Stomach (tissue), 9 donors: Measurements from ENCODE around the gene SPEN. TPM values are rescaled to one million over a fixed set of nuclear protein-coding genes. Genes with fewer than 3 reads are reported as not detected.
"Not testable (repeated sequence)": the region's sequence is repeated elsewhere in the genome, so short reads cannot be mapped to it uniquely, and the experiment has no call there.

Experiments
- DNase-seq, 2 donors: peaks; one replicate each; pipeline versions ENCODE4 v3.0.0 to v3.0.0-alpha.2; 2013 to 2019
- H3K27ac ChIP-seq, 5 donors: fragments of 200-600 bp in 4 of 5; sonication (generic) in 4 of 5; one replicate each; pipeline ENCODE4 v1.5.1; 2013 to 2019; ENCODE audit warnings: mild to moderate bottlenecking in 1 of 5, moderate library complexity in 1 of 5
- H3K27me3 ChIP-seq, 3 donors: fragments of 200-600 bp; sonication (generic); one replicate each; pipeline ENCODE4 v1.5.1; 2017 to 2019; ENCODE audit warnings: mixed run types in 1 of 3
- H3K36me3 ChIP-seq, 4 donors: fragments of 200-600 bp; sonication (generic); 1 replicate in 3 of 4; 2 replicates in 1 of 4; pipeline ENCODE4 v1.5.1; 2016 to 2019
- H3K4me1 ChIP-seq, 4 donors: fragments of 200-600 bp; sonication (generic); one replicate each; pipeline ENCODE4 v1.5.1; 2016 to 2019
- H3K4me3 ChIP-seq, 4 donors: fragments of 200-600 bp; sonication (generic) in 3 of 4; one replicate each; pipeline ENCODE4 v1.5.1; 2016 to 2019; ENCODE audit warnings: mild to moderate bottlenecking in 1 of 4
- H3K9me3 ChIP-seq, 4 donors: fragments of 200-600 bp; sonication (generic); one replicate each; pipeline ENCODE4 v1.5.1; 2016 to 2019
- CTCF ChIP-seq, 7 experiments: fragments of 450-650 bp in 4 of 7; fragments of 200-600 bp in 3 of 7; sonication (generic) in 3 of 7; IDR thresholded peaks; one replicate each; pipeline ENCODE4 v1.5.1; 2016 to 2019; ENCODE audit warnings: antibody characterized with exemption in 7 of 7, control low read depth in 2 of 7, mild to moderate bottlenecking in 1 of 7
- EP300 ChIP-seq: sonication (generic); formaldehyde crosslinking; IDR thresholded peaks from one replicate; pipeline ENCODE4 v1.6.1; 2017; ENCODE audit warnings: antibody characterized with exemption
- POLR2A ChIP-seq, 4 donors: fragments of 450-650 bp; IDR thresholded peaks; one replicate each; pipeline ENCODE4 v1.6.1; 2016; ENCODE audit warnings: antibody characterized with exemption in 4 of 4, control low read depth in 2 of 4, mild to moderate bottlenecking in 1 of 4, moderate library complexity in 1 of 4
- POLR2AphosphoS5 ChIP-seq, 3 donors: sonication (generic); formaldehyde crosslinking; IDR thresholded peaks; one replicate each; pipeline ENCODE4 v1.6.1; 2016; ENCODE audit warnings: antibody characterized with exemption in 3 of 3
- WGBS, 5 donors: extraction: QIAGEN DNeasy Blood & Tissue Kit in 3 of 5; methylation state at CpG; one replicate each; pipeline versions ENCODE4 v1.1.5 to v1.1.7; 2013 to 2018; 5-methylcytosine and 5-hydroxymethylcytosine counted together
- intact Hi-C: fragments of 100-400 bp; cut with DNase I; formaldehyde crosslinking; loops from one replicate; pipeline ENCODE4 v1.15.1; 2023; ENCODE audit warnings: low total_unique reads
- polyA plus RNA-seq, 3 donors: library from polyadenylated mRNA; stranded (reverse); fragments of 200-250 nt; gene quantifications; one replicate each; pipeline ENCODE4 v1.2.3, GENCODE V29; 2013
- total RNA-seq, 5 donors: library from RNA; depleted of rRNA; stranded (reverse); fragments of >200 nt; gene quantifications; one replicate each; pipeline versions ENCODE4 v1.1.0 to v1.2.3, GENCODE V29; 2014 to 2016
- donor health status: healthy with polysubstance abuse.
- donor health status: Bipolar disorder and iron deficiency.
- donor health status: healthy.

SPEN gene
- total and polyA plus RNA-seq, 8 donors, result 5.6 to 114 (median 28.8) TPM

DNA sequence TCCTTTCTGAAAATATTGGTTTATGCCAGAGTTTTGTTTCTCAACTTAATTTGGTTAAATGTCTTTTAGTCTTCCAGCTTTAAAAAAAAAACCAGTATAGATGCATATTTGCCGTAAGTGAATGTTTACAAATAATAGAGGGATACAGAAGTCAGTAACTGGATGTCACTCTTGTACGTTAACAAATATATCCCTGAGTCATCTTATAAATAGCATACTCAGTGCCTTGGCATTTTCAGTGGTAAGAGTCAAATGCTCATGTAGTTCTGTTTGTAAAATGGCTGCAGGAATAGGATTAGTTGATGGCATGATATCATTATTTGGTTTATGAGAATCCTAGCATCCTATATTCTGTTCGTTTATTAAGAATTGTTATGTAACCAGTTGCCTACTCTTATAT lies 55.4 kb downstream of the SPEN start:
- Histone ChIP-seq H3K4me3 (no peak overlapping the region), H3K36me3 (peaks cover 0 to 16% (median 14%) of the 10 kb centered on the region in 4 donors), H3K9me3 (no peaks in the 10 kb centered on the region), H3K27me3 (no peaks in the 10 kb centered on the region), H3K4me1 (peaks cover 4 to 78% (median 31%) of the 10 kb centered on the region in 4 donors), H3K27ac (no peak overlapping the region)
- no peak for TF ChIP-seq POLR2A (IDR thresholded peaks at IDR 0.05)
- TF ChIP-seq POLR2AphosphoS5 (IDR thresholded peaks at IDR 0.05), result peak in 1 of 3 donors; percentile 8
- intact Hi-C loops, result no loop called here
- DNase-seq, result no peak
- 63 to 73% (median 67%) methylated on average over 3 of the region's 3 CpGs for WGBS, 5 donors

DNA sequence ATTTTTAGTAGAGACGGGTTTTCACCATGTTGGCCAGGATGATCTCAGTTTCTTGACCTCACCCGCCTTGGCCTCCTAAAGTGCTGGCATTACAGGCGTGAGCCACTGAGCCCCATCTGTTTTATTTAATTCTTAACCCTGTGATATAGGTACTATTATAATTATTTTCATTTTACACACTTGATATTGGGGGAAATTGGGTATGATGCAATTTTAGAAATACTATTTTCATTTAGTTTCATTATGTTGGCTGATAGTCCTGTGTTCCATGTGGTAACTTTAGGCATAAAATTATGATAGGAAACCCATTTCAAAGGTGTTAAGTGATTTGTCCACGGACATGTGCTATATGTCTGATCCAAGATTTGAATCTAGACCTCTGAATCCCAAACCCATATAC lies 61.1 kb downstream of the SPEN start:
- DNase-seq, result no peak
- H3K4me3 ChIP-seq, result no peak overlapping the region
- intact Hi-C loops, result no loop called here
- TF ChIP-seq POLR2AphosphoS5 (IDR thresholded peaks at IDR 0.05), result no peak
- TF ChIP-seq CTCF (IDR thresholded peaks at IDR 0.05), result no peak
- TF ChIP-seq EP300, result no peak
- TF ChIP-seq POLR2A (IDR thresholded peaks at IDR 0.05), result no peak
- no peaks in the 10 kb centered on the region for H3K9me3 ChIP-seq
- H3K27me3 ChIP-seq, result no peaks in the 10 kb centered on the region
- 94 to 97% (median 96%) methylated on average over 4 of the region's 4 CpGs for WGBS, 5 donors
- H3K27ac ChIP-seq, result no peak overlapping the region
- peaks cover 0 to 29% (median 10%) of the 10 kb centered on the region in 4 donors for H3K4me1 ChIP-seq
- peaks cover 21 to 61% (median 54%) of the 10 kb centered on the region in 4 donors for H3K36me3 ChIP-seq

DNA sequence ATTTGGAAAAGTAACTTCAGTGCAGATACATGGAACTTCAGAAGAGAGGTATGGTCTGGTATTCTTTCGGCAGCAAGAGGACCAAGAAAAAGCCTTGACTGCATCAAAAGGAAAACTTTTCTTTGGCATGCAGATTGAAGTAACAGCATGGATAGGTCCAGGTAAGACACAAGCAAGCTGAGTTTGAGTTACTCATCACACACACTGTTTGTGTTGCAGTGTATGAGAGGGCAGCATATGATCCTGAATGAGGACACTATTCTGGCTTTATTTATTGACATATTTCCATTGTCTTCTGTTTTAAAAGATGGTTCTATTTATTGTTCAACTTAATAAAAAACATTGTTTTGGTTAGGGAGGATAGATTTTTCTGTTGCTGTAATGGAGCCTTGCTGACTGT lies 63.6 kb downstream of the SPEN start:
- no peaks in the 10 kb centered on the region for H3K27me3 ChIP-seq
- peaks cover 27 to 75% (median 65%) of the 10 kb centered on the region in 4 donors for H3K36me3 ChIP-seq
- 92 to 100% (median 95%) methylated on average over 1 of the region's 1 CpG for WGBS, 5 donors
- no peak overlapping the region for H3K27ac ChIP-seq
- DNase-seq, result no peak
- TF ChIP-seq POLR2A (IDR thresholded peaks at IDR 0.05) (no peak), POLR2AphosphoS5 (IDR thresholded peaks at IDR 0.05) (no peak), CTCF (IDR thresholded peaks at IDR 0.05) (no peak), EP300 (no peak)
- no peak overlapping the region for H3K4me3 ChIP-seq
- no peaks in the 10 kb centered on the region for H3K9me3 ChIP-seq
- intact Hi-C loops, result no loop called here
- H3K4me1 ChIP-seq, result peaks cover 0 to 20% (median 3%) of the 10 kb centered on the region in 4 donors

GRCh38 chr1:15911927-15912326 lies 64.4 kb downstream of the SPEN start:
- peak; percentile 39 to 72 for DNase-seq
- Histone ChIP-seq H3K4me1 (peaks cover 0 to 23% (median 6%) of the 10 kb centered on the region in 4 donors), H3K4me3 (no peak overlapping the region), H3K9me3 (no peaks in the 10 kb centered on the region), H3K36me3 (peaks cover 27 to 83% (median 73%) of the 10 kb centered on the region in 4 donors), H3K27me3 (no peaks in the 10 kb centered on the region), H3K27ac (no peak overlapping the region)
- WGBS, 5 donors, result 33 to 51% (median 49%) methylated on average over 2 of the region's 2 CpGs
- intact Hi-C loops, result no loop called here
- TF ChIP-seq CTCF (IDR thresholded peaks at IDR 0.05), result no peak
- TF ChIP-seq POLR2A (IDR thresholded peaks at IDR 0.05), result no peak
- TF ChIP-seq EP300, result no peak
- no peak for TF ChIP-seq POLR2AphosphoS5 (IDR thresholded peaks at IDR 0.05)

- H3K36me3 ChIP-seq, result peaks cover 30 to 96% (median 90%) of the 10 kb centered on the region in 4 donors
- H3K9me3 ChIP-seq, H3K27me3 ChIP-seq, H3K4me3 ChIP-seq, intact Hi-C loops, DNase-seq, H3K27ac ChIP-seq: not testable (repeated sequence)
- peaks cover 0 to 25% (median 7%) of the 10 kb centered on the region in 4 donors for H3K4me1 ChIP-seq
- WGBS, 5 donors, result 95 to 100% (median 98%) methylated on average over 3 of the region's 3 CpGs
These were observed 66.1 kb downstream of the SPEN start for GRCh38 chr1:15913607-15914006.
